Adrenal gland (tissue), 12 donors: ENCODE results near the gene SLC6A4. TPM values are rescaled to one million over a fixed set of nuclear protein-coding genes. Genes with fewer than 3 reads are reported as not detected.

Experiments
- DNase-seq, 7 donors: peaks; one replicate each; pipeline ENCODE4 v3.0.0-alpha.2; 2019 to 2020
- H3K27ac ChIP-seq, 5 donors: fragments of 200-600 bp; sonication (generic) in 4 of 5; 1 replicate in 3 of 5; 2 replicates in 2 of 5; pipeline versions ENCODE4 v1.5.1 to v1.8.0; 2016 to 2020; ENCODE audit warnings: mild to moderate bottlenecking in 1 of 5
- H3K27me3 ChIP-seq: fragments of 200-600 bp; 2 replicates; pipeline ENCODE4 v1.8.0; 2021
- H3K36me3 ChIP-seq, 2 donors: fragments of 200-600 bp; replicated peaks in 1 of 2; 1 replicate in 1 of 2; 2 replicates in 1 of 2; pipeline versions ENCODE4 v1.5.1 to v1.8.0; 2018 to 2022
- H3K4me1 ChIP-seq, 2 donors: fragments of 200-600 bp; replicated peaks in 1 of 2; 1 replicate in 1 of 2; 2 replicates in 1 of 2; pipeline versions ENCODE4 v1.5.1 to v1.8.0; 2018 to 2021
- H3K4me3 ChIP-seq, 4 donors: fragments of 200-600 bp; sonication (generic) in 3 of 4; one replicate each; pipeline ENCODE4 v1.5.1; 2016 to 2018
- H3K9me3 ChIP-seq, 3 donors: fragments of 200-600 bp; sonication (generic) in 1 of 3; replicated peaks in 1 of 3; 1 replicate in 2 of 3; 2 replicates in 1 of 3; pipeline versions ENCODE4 v1.5.1 to v1.8.0; 2016 to 2021
- POLR2A ChIP-seq, 2 donors: fragments of 450-650 bp; IDR thresholded peaks; one replicate each; pipeline ENCODE4 v1.6.1; 2017; ENCODE audit warnings: antibody characterized with exemption in 2 of 2, mild to moderate bottlenecking in 2 of 2, moderate library complexity in 1 of 2
- WGBS, 4 donors: extraction: QIAGEN DNeasy Blood & Tissue Kit in 2 of 4; methylation state at CpG; one replicate each; pipeline versions ENCODE4 v1.1.5 to v1.1.7; 2013 to 2017; 5-methylcytosine and 5-hydroxymethylcytosine counted together
- intact Hi-C, 2 donors: fragments of 100-400 bp; cut with DNase I; formaldehyde crosslinking; loops; one replicate each; pipeline versions ENCODE4 v1.14.1 to v1.15.0; 2022 to 2023
- polyA plus RNA-seq, 3 donors: library from polyadenylated mRNA; stranded (reverse); fragments of 200-250 nt in 2 of 3; fragments of 350-450 nt in 1 of 3; fragmentation: Illumina TruSeq in 1 of 3; extraction: RNeasy Lipid Tissue Mini Kit (QIAGEN cat#74804) in 1 of 3; gene quantifications; one replicate each; pipeline ENCODE4 v1.2.3, GENCODE V29; 2013 to 2014
- total RNA-seq, 9 donors: library from RNA; depleted of rRNA in 4 of 9; stranded (reverse); fragments of >200 nt in 4 of 9; fragments of 120-200 nt in 1 of 9; fragmentation: NEBNext Ultra II Directional in 1 of 9; extraction: Animal tissue kit (Norgen Biotek cat#: 25700) in 1 of 9; gene quantifications; one replicate each; pipeline versions ENCODE4 v1.1.0 to v1.2.4, GENCODE V29; 2013 to 2023
- TF ChIP-seq, protein P1 (sequence below), 6 experiments: fragments of 450-650 bp in 4 of 6; fragments of 200-600 bp in 2 of 6; sonication (generic) in 1 of 6; IDR thresholded peaks; 1 replicate in 5 of 6; 2 replicates in 1 of 6; pipeline versions ENCODE4 v1.5.1 to v1.8.0; 2016 to 2021; ENCODE audit warnings: antibody characterized with exemption in 6 of 6, mild to moderate bottlenecking in 2 of 6, moderate library complexity in 1 of 6
- donor health status: healthy with polysubstance abuse.
- donor health status: Bipolar disorder and iron deficiency.
- donor health status: DM: yes; HTN: yes; CAD: no.
- donor health status: DM: no; HTN: no; CAD: no.
- donor health status: DM: no; HTN: no; CAD: no.
- donor health status: DM: yes; HTN: yes; CAD: no.

Gene SLC6A4
- total and polyA plus RNA-seq, 12 donors, result 0.03 to 0.67 (median 0.17) TPM; not detected in 3

DNA sequence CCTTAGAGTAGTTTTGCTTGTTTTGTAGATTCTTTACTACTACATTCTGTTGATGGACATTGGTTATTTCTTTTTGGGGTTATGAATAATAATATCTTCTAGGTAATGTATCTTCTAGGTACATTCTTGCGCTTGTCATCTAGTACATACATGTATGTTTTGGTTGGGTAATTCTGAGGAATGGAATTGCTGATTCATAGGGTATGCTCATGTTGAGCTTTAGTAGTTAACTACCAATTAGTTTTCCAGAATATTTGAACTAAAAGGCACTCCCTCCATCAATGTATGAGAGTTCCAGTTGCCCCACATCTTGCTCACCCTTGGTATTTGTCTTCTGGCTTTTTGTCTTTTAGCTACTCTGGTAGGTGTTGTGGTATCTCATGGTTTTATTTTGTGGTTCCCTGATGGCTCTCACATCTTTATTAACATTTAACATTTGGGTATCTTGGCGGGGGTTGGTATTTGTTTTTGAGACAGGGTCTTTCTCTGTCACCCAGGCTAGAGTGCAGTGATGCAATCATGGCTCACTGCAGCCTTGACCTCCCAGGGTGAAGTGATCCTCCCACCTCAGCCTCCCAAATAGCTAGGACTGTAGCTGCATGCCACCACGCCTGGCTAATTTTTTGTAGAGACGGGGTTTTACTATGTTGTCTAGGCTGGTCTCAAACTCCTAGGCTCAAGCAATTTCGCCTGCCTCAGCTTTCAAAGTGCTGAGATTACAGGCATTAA is 47.1 kb downstream of the SLC6A4 start:
- Histone ChIP-seq H3K9me3 (no peaks in the 10 kb centered on the region), H3K4me3 (no peak overlapping the region), H3K27ac (no peak overlapping the region), H3K36me3 (peaks cover 0 to 28% of the 10 kb centered on the region in 2 donors), H3K27me3 (no peaks in the 10 kb centered on the region), H3K4me1 (peaks cover 0 to 5% of the 10 kb centered on the region in 2 donors)
- TF ChIP-seq POLR2A (IDR thresholded peaks at IDR 0.05), result no peak
- TF ChIP-seq, protein P1, sequence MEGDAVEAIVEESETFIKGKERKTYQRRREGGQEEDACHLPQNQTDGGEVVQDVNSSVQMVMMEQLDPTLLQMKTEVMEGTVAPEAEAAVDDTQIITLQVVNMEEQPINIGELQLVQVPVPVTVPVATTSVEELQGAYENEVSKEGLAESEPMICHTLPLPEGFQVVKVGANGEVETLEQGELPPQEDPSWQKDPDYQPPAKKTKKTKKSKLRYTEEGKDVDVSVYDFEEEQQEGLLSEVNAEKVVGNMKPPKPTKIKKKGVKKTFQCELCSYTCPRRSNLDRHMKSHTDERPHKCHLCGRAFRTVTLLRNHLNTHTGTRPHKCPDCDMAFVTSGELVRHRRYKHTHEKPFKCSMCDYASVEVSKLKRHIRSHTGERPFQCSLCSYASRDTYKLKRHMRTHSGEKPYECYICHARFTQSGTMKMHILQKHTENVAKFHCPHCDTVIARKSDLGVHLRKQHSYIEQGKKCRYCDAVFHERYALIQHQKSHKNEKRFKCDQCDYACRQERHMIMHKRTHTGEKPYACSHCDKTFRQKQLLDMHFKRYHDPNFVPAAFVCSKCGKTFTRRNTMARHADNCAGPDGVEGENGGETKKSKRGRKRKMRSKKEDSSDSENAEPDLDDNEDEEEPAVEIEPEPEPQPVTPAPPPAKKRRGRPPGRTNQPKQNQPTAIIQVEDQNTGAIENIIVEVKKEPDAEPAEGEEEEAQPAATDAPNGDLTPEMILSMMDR (IDR thresholded peaks at IDR 0.05), result no peak
- 97 to 98% (median 98%) methylated on average over 5 of the region's 5 CpGs for WGBS, 4 donors
- intact Hi-C loops, result no loop called here
- DNase-seq, result no peak

DNA sequence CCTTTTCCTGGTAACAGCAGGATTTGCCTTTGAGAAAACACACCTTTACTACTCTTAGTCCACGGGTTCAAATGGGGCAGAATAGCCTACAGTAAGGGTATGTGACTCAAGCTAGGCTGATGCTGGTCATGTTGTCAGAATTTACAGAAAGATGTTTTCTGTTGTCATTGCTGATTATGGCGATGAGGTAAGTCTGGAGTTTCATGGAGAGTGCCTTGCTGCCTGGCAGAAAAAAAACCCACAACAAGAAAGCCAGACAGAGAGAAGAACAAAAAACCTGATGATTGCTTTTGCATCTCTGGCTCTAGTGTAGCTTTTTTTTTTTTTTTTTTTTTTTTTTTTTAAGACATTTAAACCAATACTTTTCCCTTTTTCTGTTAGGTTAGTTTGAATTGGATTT is 47.9 kb downstream of the SLC6A4 start:
- intact Hi-C loops, result no loop called here
- Histone ChIP-seq H3K4me3 (no peak overlapping the region), H3K36me3 (peaks cover 0 to 30% of the 10 kb centered on the region in 2 donors), H3K9me3 (no peaks in the 10 kb centered on the region), H3K4me1 (peaks cover 0 to 5% of the 10 kb centered on the region in 2 donors), H3K27me3 (no peaks in the 10 kb centered on the region), H3K27ac (no peak overlapping the region)
- no peak for DNase-seq
- TF ChIP-seq, protein P1 (IDR thresholded peaks at IDR 0.05), result no peak
- no peak for TF ChIP-seq POLR2A (IDR thresholded peaks at IDR 0.05)
- 87 to 95% (median 94%) methylated on average over 2 of the region's 2 CpGs for WGBS, 4 donors

DNA sequence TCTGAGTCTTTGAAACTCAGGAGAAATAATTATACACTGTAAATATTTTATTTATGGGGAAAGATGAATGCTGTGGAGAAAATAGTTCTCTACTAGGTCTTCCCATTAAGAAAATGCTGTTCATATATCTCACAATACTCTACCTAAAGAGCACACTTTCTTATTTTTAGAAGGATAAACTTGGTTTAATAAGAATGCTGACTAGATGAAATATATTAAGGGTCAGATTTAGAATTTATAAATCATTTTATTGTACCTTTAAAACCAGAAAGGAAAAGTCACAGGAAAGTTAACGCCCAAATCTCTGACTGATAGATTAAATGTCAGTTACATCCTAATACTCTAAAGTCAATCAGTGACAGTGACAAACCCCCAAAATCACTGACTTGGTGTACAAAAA is 48.7 kb downstream of the SLC6A4 start:
- Histone ChIP-seq H3K4me3 (no peak overlapping the region), H3K27ac (no peak overlapping the region), H3K4me1 (no peaks in the 10 kb centered on the region), H3K36me3 (peaks cover 0 to 39% of the 10 kb centered on the region in 2 donors), H3K9me3 (no peaks in the 10 kb centered on the region), H3K27me3 (no peaks in the 10 kb centered on the region)
- no peak for TF ChIP-seq POLR2A (IDR thresholded peaks at IDR 0.05)
- TF ChIP-seq, protein P1 (IDR thresholded peaks at IDR 0.05), result no peak
- intact Hi-C loops, result no loop called here
- no peak for DNase-seq
- 85 to 98% (median 93%) methylated on average over 1 of the region's 1 CpG for WGBS, 4 donors

DNA sequence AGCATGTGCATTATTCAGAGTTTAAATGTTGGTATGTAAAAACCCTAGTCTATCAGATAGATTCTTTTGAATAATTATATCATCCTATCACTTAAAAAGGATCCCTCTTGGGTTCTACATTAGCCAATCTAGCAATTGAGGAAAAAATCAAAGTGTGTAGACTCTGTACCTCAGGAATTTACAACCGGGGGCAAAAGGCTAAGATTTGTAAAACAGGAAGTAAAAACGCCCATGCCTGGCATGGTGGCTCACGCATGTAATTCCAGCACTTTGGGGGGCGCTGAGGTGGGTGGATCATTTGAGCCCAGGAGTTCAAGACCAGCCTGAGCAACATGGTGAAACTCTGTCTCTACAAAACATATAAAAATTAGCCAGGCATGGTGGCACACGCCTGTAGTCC is 58.6 kb downstream of the SLC6A4 start:
- Histone ChIP-seq H3K27ac (no peak overlapping the region), H3K27me3 (no peaks in the 10 kb centered on the region), H3K4me3 (no peak overlapping the region), H3K9me3 (no peaks in the 10 kb centered on the region), H3K36me3 (peaks cover 0 to 54% of the 10 kb centered on the region in 2 donors), H3K4me1 (peaks cover 0 to 9% of the 10 kb centered on the region in 2 donors)
- intact Hi-C loops, result no loop called here
- WGBS, 4 donors, result 90 to 98% (median 94%) methylated on average over 5 of the region's 5 CpGs
- DNase-seq, result no peak
- TF ChIP-seq, protein P1 (IDR thresholded peaks at IDR 0.05), result no peak
- no peak for TF ChIP-seq POLR2A (IDR thresholded peaks at IDR 0.05)
